GM12801 (cell line): ENCODE measurements around the gene LCOR.

Experiments
- TF ChIP-seq, protein P1 (sequence below): IDR thresholded peaks from one replicate; pipeline ENCODE4 v1.5.1; 2011; ENCODE audit warnings: control low read depth; ENCODE audit not compliant: insufficient read length; ENCODE audit errors: extremely low read depth

The LCOR gene

DNA sequence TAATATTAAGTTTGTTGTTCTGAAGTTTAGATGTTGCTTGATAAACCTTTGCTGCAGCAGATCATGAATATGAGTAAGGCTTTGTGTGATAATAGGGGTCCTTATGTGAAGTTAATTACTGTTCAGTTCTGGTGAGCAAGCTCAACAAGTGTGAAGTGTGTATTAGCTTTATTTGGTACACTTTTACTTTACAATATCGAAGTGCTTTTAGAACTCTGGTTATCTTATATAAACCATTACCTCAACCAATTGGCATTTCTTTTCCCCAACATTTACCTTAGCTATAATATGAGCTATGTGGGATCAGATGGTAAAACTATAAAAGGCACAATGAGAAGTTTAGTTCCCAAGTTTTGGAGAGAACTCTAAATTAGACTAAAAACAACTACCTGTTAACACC lies 127.6 kb downstream of the LCOR start:
- TF ChIP-seq, protein P1, sequence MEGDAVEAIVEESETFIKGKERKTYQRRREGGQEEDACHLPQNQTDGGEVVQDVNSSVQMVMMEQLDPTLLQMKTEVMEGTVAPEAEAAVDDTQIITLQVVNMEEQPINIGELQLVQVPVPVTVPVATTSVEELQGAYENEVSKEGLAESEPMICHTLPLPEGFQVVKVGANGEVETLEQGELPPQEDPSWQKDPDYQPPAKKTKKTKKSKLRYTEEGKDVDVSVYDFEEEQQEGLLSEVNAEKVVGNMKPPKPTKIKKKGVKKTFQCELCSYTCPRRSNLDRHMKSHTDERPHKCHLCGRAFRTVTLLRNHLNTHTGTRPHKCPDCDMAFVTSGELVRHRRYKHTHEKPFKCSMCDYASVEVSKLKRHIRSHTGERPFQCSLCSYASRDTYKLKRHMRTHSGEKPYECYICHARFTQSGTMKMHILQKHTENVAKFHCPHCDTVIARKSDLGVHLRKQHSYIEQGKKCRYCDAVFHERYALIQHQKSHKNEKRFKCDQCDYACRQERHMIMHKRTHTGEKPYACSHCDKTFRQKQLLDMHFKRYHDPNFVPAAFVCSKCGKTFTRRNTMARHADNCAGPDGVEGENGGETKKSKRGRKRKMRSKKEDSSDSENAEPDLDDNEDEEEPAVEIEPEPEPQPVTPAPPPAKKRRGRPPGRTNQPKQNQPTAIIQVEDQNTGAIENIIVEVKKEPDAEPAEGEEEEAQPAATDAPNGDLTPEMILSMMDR: no peak

DNA sequence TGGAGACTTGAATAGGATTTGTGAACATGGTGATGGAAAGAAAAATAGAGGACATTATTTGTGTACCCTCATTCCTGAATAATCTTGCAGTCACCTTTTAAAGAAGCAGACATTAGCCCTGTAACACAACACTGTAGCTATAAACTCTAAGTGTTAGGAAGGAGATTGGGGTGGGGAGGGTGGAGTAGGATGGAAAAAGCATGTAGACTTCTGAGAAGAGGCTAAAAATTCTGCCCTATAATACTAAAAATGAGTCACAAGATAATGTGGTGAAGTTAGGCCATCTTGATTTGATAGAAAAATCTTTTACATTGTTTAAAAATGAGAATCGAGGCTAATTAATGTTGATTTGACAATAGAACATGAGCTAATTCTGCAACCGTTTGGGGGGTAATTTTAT lies 128.8 kb downstream of the LCOR start:
- TF ChIP-seq, protein P1: no peak

DNA sequence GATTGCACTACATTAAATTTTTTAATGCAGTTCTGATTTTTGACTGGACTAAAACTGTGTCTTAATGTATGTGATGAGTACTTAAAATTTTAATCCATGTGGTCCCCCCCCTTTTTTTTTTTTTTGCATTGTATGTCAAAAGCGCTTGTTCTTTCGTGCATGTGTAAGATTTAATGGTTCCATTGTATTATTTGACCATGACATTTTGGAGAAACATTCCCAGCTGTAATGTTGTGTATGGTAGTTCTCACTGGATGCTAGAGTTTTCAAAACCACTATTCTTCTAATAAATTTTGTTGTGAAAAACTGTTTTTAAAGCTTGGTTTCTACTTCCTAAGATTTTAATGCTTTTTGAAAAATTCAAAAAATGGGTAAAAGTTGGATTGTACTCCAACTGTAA lies 132.0 kb downstream of the LCOR start:
- TF ChIP-seq, protein P1: no peak

DNA sequence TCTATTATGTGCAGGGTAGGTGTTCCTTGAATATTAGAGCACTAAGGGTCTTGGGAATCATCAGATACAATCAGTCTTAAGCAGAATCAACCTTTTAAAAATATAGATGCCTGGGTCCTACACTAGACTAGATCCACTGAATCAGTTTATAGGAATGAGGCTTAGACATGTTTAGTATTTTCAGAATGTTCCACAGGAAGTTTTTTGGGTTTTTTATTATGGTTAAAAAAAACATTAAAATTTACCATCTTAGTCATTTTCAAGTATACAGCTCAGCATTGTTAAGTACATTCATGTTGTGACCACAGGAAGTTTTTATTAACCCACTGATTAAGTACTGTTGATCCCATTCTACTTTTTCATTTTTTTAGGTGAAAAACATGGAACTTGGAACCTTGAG lies 135.7 kb downstream of the LCOR start:
- TF ChIP-seq, protein P1: no peak

DNA sequence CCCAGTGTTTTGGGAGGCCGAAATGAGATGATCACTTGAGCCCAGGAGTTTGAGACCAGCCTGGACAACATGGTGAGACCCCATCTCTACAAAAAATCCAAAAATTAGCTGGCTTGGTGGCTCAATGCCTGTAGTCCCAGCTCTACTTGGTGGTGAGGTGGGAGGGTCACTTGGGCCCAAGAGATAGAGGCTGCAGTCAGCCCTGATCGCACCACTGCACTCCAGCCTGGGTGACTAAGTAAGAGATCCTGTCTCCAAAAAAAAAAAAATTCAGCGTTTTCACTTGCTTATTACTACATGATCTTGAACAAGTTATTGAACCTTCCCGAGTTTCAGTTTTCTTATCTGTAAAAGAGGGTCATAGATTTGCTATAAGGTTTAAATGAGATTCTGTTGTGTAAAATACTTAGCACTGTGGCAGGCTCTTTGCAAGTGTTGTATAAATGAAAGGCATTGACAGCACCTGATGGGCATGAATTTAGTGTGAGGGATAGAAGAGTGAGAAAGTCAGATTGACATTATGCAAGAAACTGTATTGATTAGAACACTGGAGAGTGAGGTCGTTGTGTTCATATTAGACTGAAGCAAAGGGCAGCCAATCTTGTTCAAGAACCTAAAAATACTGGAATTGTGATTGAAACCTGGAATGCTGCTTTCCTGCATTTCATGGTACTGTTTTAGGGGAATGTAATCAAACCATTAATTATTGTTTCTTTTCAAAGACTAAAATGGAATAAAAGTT lies 136.8 kb downstream of the LCOR start:
- TF ChIP-seq, protein P1: no peak

DNA sequence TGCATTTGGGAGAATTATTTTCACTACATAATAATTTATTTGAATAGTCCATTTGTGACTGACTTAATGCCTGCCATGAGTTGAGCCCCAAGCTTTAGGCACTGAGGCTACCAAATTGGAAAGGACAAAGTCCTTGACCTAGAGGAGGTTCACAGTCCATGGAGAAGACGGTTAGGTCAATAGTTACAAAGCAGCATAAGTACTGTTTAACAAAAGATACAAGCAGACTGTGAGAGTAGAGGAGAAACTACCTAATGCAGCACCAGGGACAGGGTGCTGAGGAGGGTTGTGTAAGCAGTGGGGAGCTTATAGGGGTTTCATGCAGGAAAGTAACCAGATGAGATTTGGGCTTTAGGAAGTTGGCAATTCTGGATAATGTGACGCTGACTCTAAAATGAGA lies 139.2 kb downstream of the LCOR start:
- TF ChIP-seq, protein P1: no peak

DNA sequence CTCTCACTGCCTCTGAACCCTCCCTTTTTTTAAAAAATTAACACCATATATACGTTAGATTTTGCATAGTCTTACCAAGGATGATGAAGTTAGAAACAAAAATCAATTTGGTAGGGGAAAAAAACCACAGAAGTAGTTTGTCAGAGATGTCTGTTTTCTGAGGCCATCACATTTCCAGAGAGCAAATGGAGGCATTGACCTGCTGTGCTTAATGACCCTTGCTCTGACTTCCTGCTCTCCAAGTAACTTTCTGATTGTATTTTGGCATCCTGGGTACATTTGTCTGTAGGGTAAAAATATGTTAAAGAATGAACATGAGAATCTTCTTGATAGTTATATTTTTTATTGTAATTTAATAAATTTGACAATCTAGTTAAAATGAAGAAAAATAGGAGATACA lies 140.2 kb downstream of the LCOR start:
- TF ChIP-seq, protein P1: no peak
